ENCODE measurements around the gene MSANTD7. TPM values are rescaled to one million over a fixed set of nuclear protein-coding genes. Genes with fewer than 3 reads are reported as not detected.

The MSANTD7 gene
- total and polyA plus RNA-seq, 12 donors: 1.6 to 6.1 (median 5.4) TPM

DNA sequence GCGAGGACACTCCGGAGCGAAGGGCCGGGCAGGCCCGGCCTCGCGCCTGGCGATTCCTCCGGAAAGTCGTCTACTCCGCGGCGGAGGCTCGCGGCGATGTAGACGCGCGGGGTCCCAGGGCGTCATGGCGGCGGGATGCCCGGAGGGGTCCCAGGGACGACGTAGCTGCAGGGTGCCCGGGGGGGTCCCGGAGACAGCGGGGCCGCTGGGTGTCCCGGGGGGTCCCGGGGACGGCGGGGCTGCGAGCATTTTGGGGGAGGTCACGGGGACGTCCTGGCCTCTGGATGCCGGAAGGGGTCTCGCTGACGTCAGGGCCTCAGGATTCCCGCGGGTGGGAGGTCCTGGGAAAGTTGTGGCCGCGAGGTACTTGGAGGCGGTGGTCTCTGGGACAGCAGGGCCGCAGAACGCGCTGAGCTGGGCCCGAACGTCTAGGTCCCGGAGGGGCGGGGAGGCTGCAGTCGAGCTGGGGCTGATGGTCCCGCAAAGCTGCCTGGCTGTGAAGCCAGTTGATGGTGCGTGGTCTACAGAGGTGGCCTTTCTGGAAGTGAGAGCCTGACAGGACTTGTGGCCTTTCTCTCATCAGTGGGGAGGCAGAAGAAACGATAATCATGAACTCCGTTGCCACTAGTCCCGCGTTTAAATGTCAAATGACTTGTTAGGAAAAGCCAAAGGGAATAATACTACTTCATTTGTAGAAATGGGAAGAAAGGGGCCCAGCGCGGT is 637 bp downstream of the MSANTD7 start:
- Histone ChIP-seq H3K4me1 (peaks cover 0 to 28% (median 24%) of the 10 kb centered on the region in 9 donors), H3K9me3 (no peaks in the 10 kb centered on the region), H3K4me3 (peak overlapping the region; percentile 80 to 99 (median 92)), H3K27ac (peak overlapping the region; percentile 80 to 99 (median 96)), H3K27me3 (no peaks in the 10 kb centered on the region), H3K36me3 (peaks cover 0 to 46% (median 19%) of the 10 kb centered on the region in 9 donors)
- ATAC-seq (peak in 4 of 8 donors; percentile 0 to 25 (median 2)), DNase-seq (peak; percentile 15 to 39)
- 0 to 1% methylated on average over 60 of the region's 60 CpGs for WGBS, 2 donors
- intact Hi-C loops (cut with DNase I): loop anchor here in 8 of 10 donors (2.0 to 10.0 kb wide), 4 partner anchors 39 to 256 kb away; partner anchors contain the start of genes SUV39H2 (in 8 of the 8) and RPP38 (in 1 of the 8)
- TF ChIP-seq, protein P1, sequence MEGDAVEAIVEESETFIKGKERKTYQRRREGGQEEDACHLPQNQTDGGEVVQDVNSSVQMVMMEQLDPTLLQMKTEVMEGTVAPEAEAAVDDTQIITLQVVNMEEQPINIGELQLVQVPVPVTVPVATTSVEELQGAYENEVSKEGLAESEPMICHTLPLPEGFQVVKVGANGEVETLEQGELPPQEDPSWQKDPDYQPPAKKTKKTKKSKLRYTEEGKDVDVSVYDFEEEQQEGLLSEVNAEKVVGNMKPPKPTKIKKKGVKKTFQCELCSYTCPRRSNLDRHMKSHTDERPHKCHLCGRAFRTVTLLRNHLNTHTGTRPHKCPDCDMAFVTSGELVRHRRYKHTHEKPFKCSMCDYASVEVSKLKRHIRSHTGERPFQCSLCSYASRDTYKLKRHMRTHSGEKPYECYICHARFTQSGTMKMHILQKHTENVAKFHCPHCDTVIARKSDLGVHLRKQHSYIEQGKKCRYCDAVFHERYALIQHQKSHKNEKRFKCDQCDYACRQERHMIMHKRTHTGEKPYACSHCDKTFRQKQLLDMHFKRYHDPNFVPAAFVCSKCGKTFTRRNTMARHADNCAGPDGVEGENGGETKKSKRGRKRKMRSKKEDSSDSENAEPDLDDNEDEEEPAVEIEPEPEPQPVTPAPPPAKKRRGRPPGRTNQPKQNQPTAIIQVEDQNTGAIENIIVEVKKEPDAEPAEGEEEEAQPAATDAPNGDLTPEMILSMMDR (IDR thresholded peaks at IDR 0.05): no peak

DNA sequence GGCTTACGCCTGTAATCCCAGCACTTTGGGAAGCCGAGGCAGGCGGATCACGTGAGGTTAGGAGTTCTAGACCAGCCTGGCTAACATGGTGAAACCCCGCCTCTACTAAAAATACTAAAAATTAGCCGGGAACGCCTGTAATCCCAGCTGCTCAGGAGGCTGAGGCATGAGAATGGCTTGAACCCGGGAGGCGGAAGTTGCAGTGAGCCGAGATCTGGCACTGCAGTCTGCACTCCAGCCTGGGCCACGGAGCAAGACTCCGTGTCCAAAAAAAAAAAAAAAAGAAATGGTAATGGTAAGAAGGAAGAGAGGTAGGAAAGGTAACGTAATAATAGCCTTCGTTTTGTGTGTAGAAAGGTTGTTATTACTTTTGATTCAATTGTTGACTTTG is 1.2 kb downstream of the MSANTD7 start:
- peaks cover 0 to 28% (median 24%) of the 10 kb centered on the region in 9 donors for H3K4me1 ChIP-seq
- H3K27me3 ChIP-seq: no peaks in the 10 kb centered on the region
- H3K4me3 ChIP-seq: peak overlapping the region; percentile 80 to 99 (median 92)
- 15 to 17% methylated on average over 14 of the region's 14 CpGs for WGBS, 2 donors
- peaks cover 0 to 49% (median 25%) of the 10 kb centered on the region in 9 donors for H3K36me3 ChIP-seq
- no peaks in the 10 kb centered on the region for H3K9me3 ChIP-seq
- TF ChIP-seq, protein P1 (IDR thresholded peaks at IDR 0.05): no peak
- peak overlapping the region in 9 of 10 donors; percentile 90 to 99 (median 97) for H3K27ac ChIP-seq
- intact Hi-C loops (cut with DNase I): loop anchor here in 8 of 10 donors (2.0 to 10.0 kb wide), 4 partner anchors 38 to 256 kb away; partner anchors contain the start of genes SUV39H2 (in 8 of the 8) and RPP38 (in 1 of the 8)
- no peak for ATAC-seq
- no peak for DNase-seq

GRCh38 chr10:14840178-14840577 is 2.1 kb downstream of the MSANTD7 start:
- ATAC-seq (no peak), DNase-seq (no peak)
- no peak overlapping the region for H3K27ac ChIP-seq
- H3K9me3 ChIP-seq: no peaks in the 10 kb centered on the region
- no peaks in the 10 kb centered on the region for H3K27me3 ChIP-seq
- WGBS, 2 donors: 94 to 95% methylated on average over 2 of the region's 2 CpGs
- H3K4me3 ChIP-seq: peak overlapping the region in 1 of 10 donors; percentile 99
- H3K4me1 ChIP-seq: peaks cover 0 to 28% (median 24%) of the 10 kb centered on the region in 9 donors
- intact Hi-C loops (cut with DNase I): loop anchor here in 1 of 10 donors (5.0 kb wide), 1 partner anchor 37 kb away; the partner anchor contains the start of gene SUV39H2
- peaks cover 0 to 54% (median 33%) of the 10 kb centered on the region in 9 donors for H3K36me3 ChIP-seq
- TF ChIP-seq, protein P1 (IDR thresholded peaks at IDR 0.05): no peak

DNA sequence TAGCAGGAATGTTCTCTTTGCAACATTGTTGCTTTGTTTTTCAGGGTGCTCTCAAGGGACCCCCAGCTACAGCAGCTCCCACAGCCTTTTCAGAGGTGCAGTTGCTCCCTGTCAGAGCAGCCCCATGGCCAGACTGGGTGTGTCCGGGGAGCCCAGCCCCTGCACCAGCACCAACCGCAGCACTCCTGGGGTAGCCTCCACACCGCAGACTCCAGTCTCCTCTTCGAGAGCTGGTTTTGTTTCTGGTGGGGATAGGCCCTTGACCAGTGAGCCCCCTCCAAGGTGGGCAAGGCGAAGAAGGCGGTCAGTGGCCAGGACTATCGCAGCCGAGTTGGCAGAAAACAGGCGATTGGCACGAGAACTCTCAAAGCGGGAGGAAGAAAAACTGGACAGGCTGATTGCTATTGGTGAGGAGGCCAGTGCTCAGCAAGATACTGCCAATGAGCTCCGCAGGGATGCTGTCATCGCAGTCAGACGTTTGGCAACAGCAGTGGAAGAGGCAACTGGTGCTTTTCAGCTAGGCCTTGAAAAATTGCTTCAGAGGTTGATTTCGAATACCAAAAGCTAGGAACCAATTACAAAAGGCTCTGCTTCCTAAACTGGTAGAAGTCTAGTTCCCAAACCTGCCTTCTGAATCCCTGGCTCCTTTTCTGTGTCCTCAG is 5.4 kb downstream of the MSANTD7 start:
- H3K4me3 ChIP-seq: no peak overlapping the region
- TF ChIP-seq, protein P1 (IDR thresholded peaks at IDR 0.05): no peak
- H3K9me3 ChIP-seq: no peaks in the 10 kb centered on the region
- no peak for ATAC-seq
- intact Hi-C loops (cut with DNase I): loop anchor here in 1 of 10 donors (5.0 kb wide), 1 partner anchor 34 kb away; the partner anchor contains the start of gene SUV39H2
- peaks cover 0 to 15% (median 13%) of the 10 kb centered on the region in 9 donors for H3K4me1 ChIP-seq
- H3K27me3 ChIP-seq: no peaks in the 10 kb centered on the region
- WGBS, 2 donors: 90 to 94% methylated on average over 15 of the region's 15 CpGs
- no peak for DNase-seq
- H3K36me3 ChIP-seq: peaks cover 0 to 68% (median 36%) of the 10 kb centered on the region in 9 donors
- no peak overlapping the region for H3K27ac ChIP-seq

Measured in heart right ventricle (tissue), 16 donors.